SK-N-SH treated with all-trans-retinoic acid at 6 μM for 48 hours (cell line): Measurements from ENCODE around the gene ERMARD.

ENCODE experiments used
- BACH2 ChIP-seq: fragments of 250-450 bp; sonication (Bioruptor Pico); IDR thresholded peaks from 2 replicates; pipeline ENCODE4 v1.9.0; 2021; ENCODE audit warnings: mild to moderate bottlenecking, borderline replicate concordance
- CSDC2 ChIP-seq: fragments of 250-450 bp; sonication (Bioruptor Pico); IDR thresholded peaks from 2 replicates; pipeline ENCODE4 v1.5.0; 2020; ENCODE audit warnings: mild to moderate bottlenecking, moderate library complexity
- CSRNP3 ChIP-seq: fragments of 250-450 bp; sonication (Bioruptor Pico); IDR thresholded peaks from 2 replicates; pipeline ENCODE4 v1.5.1; 2021; ENCODE audit warnings: mild to moderate bottlenecking, moderate library complexity
- ESRRG ChIP-seq: fragments of 250-450 bp; sonication (Bioruptor Pico); IDR thresholded peaks from 2 replicates; pipeline ENCODE4 v1.6.1; 2021; ENCODE audit warnings: mild to moderate bottlenecking
- PATZ1 ChIP-seq: fragments of 250-450 bp; sonication (Bioruptor Pico); IDR thresholded peaks from 2 replicates; pipeline ENCODE4 v1.8.0; 2020; ENCODE audit warnings: mild to moderate bottlenecking, moderate library complexity, borderline replicate concordance
- RARB ChIP-seq: fragments of 250-450 bp; sonication (Bioruptor Pico); IDR thresholded peaks from 2 replicates; pipeline ENCODE4 v1.8.0; 2021; ENCODE audit warnings: mild to moderate bottlenecking, moderate library complexity
- SNAI2 ChIP-seq: fragments of 250-450 bp; sonication (Bioruptor Pico); IDR thresholded peaks from 2 replicates; pipeline ENCODE4 v1.5.0; 2020; ENCODE audit warnings: mild to moderate bottlenecking, moderate library complexity
- ZC3H10 ChIP-seq: fragments of 250-450 bp; sonication (Bioruptor Pico); IDR thresholded peaks from 2 replicates; pipeline ENCODE4 v1.5.1; 2021; ENCODE audit warnings: mild to moderate bottlenecking, moderate library complexity
- ZNF70 ChIP-seq: fragments of 450-650 bp; formaldehyde crosslinking; IDR thresholded peaks from 2 replicates; pipeline ENCODE4 v1.5.0; 2020; ENCODE audit warnings: mild to moderate bottlenecking, moderate library complexity
- ZNF8 ChIP-seq: fragments of 450-650 bp; formaldehyde crosslinking; IDR thresholded peaks from 2 replicates; pipeline ENCODE4 v1.5.0; 2020; ENCODE audit warnings: mild to moderate bottlenecking, moderate library complexity
- TF ChIP-seq, protein P1 (sequence below): fragments of 250-450 bp; sonication (Bioruptor Pico); IDR thresholded peaks from 2 replicates; pipeline ENCODE4 v1.8.0; 2021; ENCODE audit warnings: low read depth, mild to moderate bottlenecking, moderate library complexity, borderline replicate concordance

GRCh38 chr6:169789146-169789943, 37.9 kb downstream of the ERMARD start:
- TF ChIP-seq RARB (no peak), CSRNP3 (CRISPR knock-in tag) (no peak), PATZ1 (no peak), ESRRG (CRISPR knock-in tag) (no peak), ZC3H10 (CRISPR knock-in tag) (no peak), CSDC2 (CRISPR knock-in tag) (no peak), SNAI2 (CRISPR knock-in tag) (no peak), BACH2 (CRISPR knock-in tag) (no peak), ZNF8 (CRISPR knock-in tag) (no peak), ZNF70 (CRISPR knock-in tag) (no peak)
- TF ChIP-seq, protein P1, sequence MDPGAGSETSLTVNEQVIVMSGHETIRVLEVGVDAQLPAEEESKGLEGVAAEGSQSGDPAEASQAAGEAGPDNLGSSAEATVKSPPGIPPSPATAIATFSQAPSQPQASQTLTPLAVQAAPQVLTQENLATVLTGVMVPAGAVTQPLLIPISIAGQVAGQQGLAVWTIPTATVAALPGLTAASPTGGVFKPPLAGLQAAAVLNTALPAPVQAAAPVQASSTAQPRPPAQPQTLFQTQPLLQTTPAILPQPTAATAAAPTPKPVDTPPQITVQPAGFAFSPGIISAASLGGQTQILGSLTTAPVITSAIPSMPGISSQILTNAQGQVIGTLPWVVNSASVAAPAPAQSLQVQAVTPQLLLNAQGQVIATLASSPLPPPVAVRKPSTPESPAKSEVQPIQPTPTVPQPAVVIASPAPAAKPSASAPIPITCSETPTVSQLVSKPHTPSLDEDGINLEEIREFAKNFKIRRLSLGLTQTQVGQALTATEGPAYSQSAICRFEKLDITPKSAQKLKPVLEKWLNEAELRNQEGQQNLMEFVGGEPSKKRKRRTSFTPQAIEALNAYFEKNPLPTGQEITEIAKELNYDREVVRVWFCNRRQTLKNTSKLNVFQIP (CRISPR knock-in tag): no peak
